Esophagus muscularis mucosa (tissue), 4 donors: Measurements from ENCODE around the gene PTPRN. TPM values are rescaled to one million over a fixed set of nuclear protein-coding genes. Genes with fewer than 3 reads are reported as not detected.

Source experiments
- DNase-seq: peaks from one replicate; pipeline ENCODE4 v3.0.0-alpha.2; 2017; ENCODE audit errors: extremely low spot score
- H3K27ac ChIP-seq, 4 donors: fragments of 200-600 bp; sonication (generic); replicated peaks in 1 of 4; 1 replicate in 3 of 4; 2 replicates in 1 of 4; pipeline ENCODE4 v1.5.1; 2016 to 2019; ENCODE audit warnings: mild to moderate bottlenecking in 1 of 4
- H3K27me3 ChIP-seq, 4 donors: fragments of 200-600 bp; sonication (generic); one replicate each; pipeline versions ENCODE4 v1.5.1 to v1.6.0; 2016 to 2019
- H3K36me3 ChIP-seq, 4 donors: fragments of 200-600 bp; sonication (generic); one replicate each; pipeline ENCODE4 v1.5.1; 2016 to 2019
- H3K4me1 ChIP-seq, 4 donors: fragments of 200-600 bp; sonication (generic); one replicate each; pipeline ENCODE4 v1.5.1; 2016 to 2019
- H3K4me3 ChIP-seq, 4 donors: fragments of 200-600 bp; sonication (generic); 1 replicate in 2 of 4; 2 replicates in 2 of 4; pipeline ENCODE4 v1.5.1; 2016 to 2019; ENCODE audit warnings: mild to moderate bottlenecking in 4 of 4, moderate library complexity in 1 of 4
- H3K9me3 ChIP-seq, 4 donors: fragments of 200-600 bp; sonication (generic); 1 replicate in 3 of 4; 2 replicates in 1 of 4; pipeline ENCODE4 v1.5.1; 2016 to 2019
- CTCF ChIP-seq, 3 experiments: fragments of 200-600 bp in 2 of 3; fragments of 450-650 bp in 1 of 3; sonication (generic) in 2 of 3; IDR thresholded peaks; one replicate each; pipeline ENCODE4 v1.5.1; 2017 to 2019; ENCODE audit warnings: antibody characterized with exemption in 3 of 3, mild to moderate bottlenecking in 2 of 3, moderate library complexity in 1 of 3
- EP300 ChIP-seq: sonication (generic); formaldehyde crosslinking; IDR thresholded peaks from one replicate; pipeline ENCODE4 v1.6.1; 2017; ENCODE audit warnings: antibody characterized with exemption
- POLR2A ChIP-seq: fragments of 450-650 bp; IDR thresholded peaks from one replicate; pipeline ENCODE4 v1.6.1; 2017; ENCODE audit warnings: antibody characterized with exemption, moderate library complexity, mild to moderate bottlenecking, low read depth
- POLR2AphosphoS5 ChIP-seq, 2 donors: sonication (generic); formaldehyde crosslinking; IDR thresholded peaks; one replicate each; pipeline ENCODE4 v1.6.1; 2017; ENCODE audit warnings: antibody characterized with exemption in 2 of 2
- WGBS: methylation state at CpG from one replicate; pipeline ENCODE4 v1.1.5; 2018; 5-methylcytosine and 5-hydroxymethylcytosine counted together
- intact Hi-C: fragments of 100-400 bp; cut with DNase I; formaldehyde crosslinking; loops from one replicate; pipeline ENCODE4 v1.15.1; 2023
- total RNA-seq, 4 donors: library from RNA; depleted of rRNA; stranded (reverse); fragments of >200 nt; gene quantifications; one replicate each; pipeline versions ENCODE4 v1.1.0 to v1.2.1, GENCODE V29; 2016

The PTPRN gene
- total RNA-seq, 4 donors from 2014 or later = 2.1 to 6.6 (median 4.1) TPM

- peaks cover 2 to 5% (median 4%) of the 10 kb centered on the region in 4 donors for H3K4me1 ChIP-seq
- intact Hi-C loops = no loop called here
- TF ChIP-seq CTCF (IDR thresholded peaks at IDR 0.05) (no peak), POLR2A (no peak), POLR2AphosphoS5 (IDR thresholded peaks at IDR 0.05) (no peak), EP300 (no peak)
- no peak overlapping the region for H3K4me3 ChIP-seq
- H3K27ac ChIP-seq = no peak overlapping the region
- H3K27me3 ChIP-seq = peaks cover 0 to 94% (median 10%) of the 10 kb centered on the region in 4 donors
- WGBS = 93% methylated on average over 2 of the region's 5 CpGs
- no peak for DNase-seq
- no peaks in the 10 kb centered on the region for H3K36me3 ChIP-seq
- H3K9me3 ChIP-seq = no peaks in the 10 kb centered on the region
Observed at GRCh38 chr2:219353129-219353528, 43.9 kb upstream of the PTPRN start.

GRCh38 chr2:219352448-219353023, 43.3 kb upstream of the PTPRN start:
- no peaks in the 10 kb centered on the region for H3K4me1 ChIP-seq
- WGBS = 21% methylated on average over 5 of the region's 5 CpGs
- TF ChIP-seq POLR2A (no peak), POLR2AphosphoS5 (IDR thresholded peaks at IDR 0.05) (no peak), CTCF (IDR thresholded peaks at IDR 0.05) (peak; percentile 19 to 46 (median 21))
- intact Hi-C loops = no loop called here
- H3K27ac ChIP-seq = no peak overlapping the region
- no peaks in the 10 kb centered on the region for H3K36me3 ChIP-seq
- no peaks in the 10 kb centered on the region for H3K9me3 ChIP-seq
- DNase-seq = no peak
- no peak overlapping the region for H3K4me3 ChIP-seq
- H3K27me3 ChIP-seq = peaks cover 0 to 93% (median 6%) of the 10 kb centered on the region in 4 donors

GRCh38 chr2:219350710-219351221, 41.6 kb upstream of the PTPRN start:
- TF ChIP-seq CTCF (IDR thresholded peaks at IDR 0.05) = no peak
- TF ChIP-seq EP300 = no peak
- TF ChIP-seq POLR2AphosphoS5 (IDR thresholded peaks at IDR 0.05) = no peak
- no peak for TF ChIP-seq POLR2A

GRCh38 chr2:219350215-219350614, 41.0 kb upstream of the PTPRN start:
- 85% methylated on average over 3 of the region's 3 CpGs for WGBS
- no peaks in the 10 kb centered on the region for H3K36me3 ChIP-seq
- H3K4me1 ChIP-seq = no peaks in the 10 kb centered on the region
- peaks cover 0 to 69% (median 4%) of the 10 kb centered on the region in 4 donors for H3K27me3 ChIP-seq
- no peaks in the 10 kb centered on the region for H3K9me3 ChIP-seq
- DNase-seq = no peak
- TF ChIP-seq POLR2A (no peak), POLR2AphosphoS5 (IDR thresholded peaks at IDR 0.05) (no peak), CTCF (IDR thresholded peaks at IDR 0.05) (no peak), EP300 (no peak)
- no peak overlapping the region for H3K4me3 ChIP-seq
- H3K27ac ChIP-seq = no peak overlapping the region
- intact Hi-C loops = no loop called here

More at GRCh38 chr2:219350710-219351221, 41.6 kb upstream of the PTPRN start:
- Histone ChIP-seq H3K9me3 (no peaks in the 10 kb centered on the region), H3K27me3 (peaks cover 0 to 75% (median 4%) of the 10 kb centered on the region in 4 donors), H3K36me3 (no peaks in the 10 kb centered on the region), H3K4me3 (no peak overlapping the region), H3K4me1 (no peaks in the 10 kb centered on the region), H3K27ac (no peak overlapping the region)
- DNase-seq = no peak
- intact Hi-C loops = no loop called here
- 36% methylated on average over 4 of the region's 4 CpGs for WGBS
